ENCODE measurements around the gene EML3.
"Not testable (repeated sequence)": the region's sequence is repeated elsewhere in the genome, so short reads cannot be mapped to it uniquely, and the experiment has no call there.

EML3 gene

GRCh38 chr11:62616957-62617356 is 4.4 kb upstream of the EML3 start:
- DNase-seq, result not testable (repeated sequence)

- no peak for DNase-seq
Measured at GRCh38 chr11:62615521-62615920, 2.9 kb upstream of the EML3 start.

GRCh38 chr11:62614275-62614674 is 1.7 kb upstream of the EML3 start:
- no peak for DNase-seq

GRCh38 chr11:62613291-62613778 is 760 bp upstream of the EML3 start:
- no peak for DNase-seq

- DNase-seq, result peak in 1 of 5 donors; percentile 57
Measured at GRCh38 chr11:62611705-62612365, 740 bp downstream of the EML3 start.

GRCh38 chr11:62610814-62611704 is 1.5 kb downstream of the EML3 start:
- DNase-seq, result no peak

- DNase-seq, result no peak
Measured at GRCh38 chr11:62610403-62610802, 2.2 kb downstream of the EML3 start.

GRCh38 chr11:62608776-62609175 is 3.8 kb downstream of the EML3 start:
- no peak for DNase-seq

GRCh38 chr11:62607714-62608113 is 4.9 kb downstream of the EML3 start:
- no peak for DNase-seq

- DNase-seq, result no peak
Measured at GRCh38 chr11:62605902-62606301, 6.7 kb downstream of the EML3 start.

- no peak for DNase-seq
Measured at GRCh38 chr11:62605467-62605866, 7.1 kb downstream of the EML3 start.

GRCh38 chr11:62604460-62605120 is 8.0 kb downstream of the EML3 start:
- DNase-seq, result no peak

- no peak for DNase-seq
Measured at GRCh38 chr11:62603776-62604299, 8.7 kb downstream of the EML3 start.

- no peak for DNase-seq
Measured at GRCh38 chr11:62603072-62603408, 9.5 kb downstream of the EML3 start.

GRCh38 chr11:62602141-62603071 is 10.2 kb downstream of the EML3 start:
- peak in 1 of 5 donors; percentile 32 for DNase-seq

GRCh38 chr11:62601372-62602140 is 11.0 kb downstream of the EML3 start, which contains the start of gene MTA2:
Gene MTA2 (minus strand): TSS chr11:62601865. CDS start chr11:62601450, 415 bp downstream.
- DNase-seq, result peak; percentile 96 to 99 (median 98)

- peak; percentile 30 to 52 (median 36) for DNase-seq
Measured at GRCh38 chr11:62601122-62601371, 11.5 kb downstream of the EML3 start.

GRCh38 chr11:62600367-62601121 is 12.0 kb downstream of the EML3 start:
- no peak for DNase-seq

GRCh38 chr11:62599901-62600300 is 12.7 kb downstream of the EML3 start:
- no peak for DNase-seq

GRCh38 chr11:62599069-62599696 is 13.4 kb downstream of the EML3 start:
- peak; percentile 91 to 99 (median 94) for DNase-seq
